HCT116 (cell line): ENCODE results near the gene SEC31A. TPM values are rescaled to one million over a fixed set of nuclear protein-coding genes. Genes with fewer than 3 reads are reported as not detected.
A peak's percentile ranks its signal among the peaks of the same experiment; 100 is the strongest.

Source experiments
- ATAC-seq: fragments of 200-7000 bp; cut with Tn5 transposase; 2 replicates; pipeline ENCODE4 v1.9.1; 2020; ENCODE audit warnings: mild to moderate bottlenecking, moderate library complexity
- BruUV-seq: library from RNA; stranded (reverse); fragments of 400-500 nt; replicated peaks from 2 replicates; lab custom pipeline; 2021; lab: Mats Ljungman, UMichigan
- CTCF ChIA-PET: fragments of 300-600 bp; sonication (Branson Sonifier 250); formaldehyde crosslinking; loops from one replicate; lab custom pipeline; 2021; ENCODE audit warnings: antibody characterized with exemption; lab: Charles Lee
- POLR2A ChIA-PET: fragments of 300-600, 350-600 bp; sonication (Branson Sonifier 250); formaldehyde crosslinking; loops from one replicate; lab custom pipeline; 2021; ENCODE audit warnings: antibody characterized with exemption; lab: Charles Lee
- RAD21 ChIA-PET, 2 experiments: fragments of 300-600 bp; sonication (Branson Sonifier 250); formaldehyde crosslinking; loops; one replicate each; lab custom pipeline; 2023; ENCODE audit warnings: low total read pairs in 2 of 2; ENCODE audit not compliant: uncharacterized antibody in 2 of 2, unreplicated experiment in 2 of 2, low non-redundant PET in 1 of 2; lab: Charles Lee
- DNase-seq: peaks from one replicate; pipeline ENCODE4 v3.0.0-alpha.2; 2010; ENCODE audit warnings: low read depth, low spot score
- H2AFZ ChIP-seq: fragments of 200-600 bp; shearing (Covaris generic), sonication (generic); 2 replicates; pipeline ENCODE4 v1.6.1; 2017; ENCODE audit warnings: low read depth, mixed run types, mixed read lengths, antibody characterized with exemption, low read length; ENCODE audit not compliant: poor library complexity, severe bottlenecking
- H3K27ac ChIP-seq: 2 replicates; pipeline ENCODE4 v1.5.1; 2012; ENCODE audit warnings: low read depth, low read length
- H3K27me3 ChIP-seq: fragments of 200-600 bp; sonication (generic); 2 replicates; pipeline ENCODE4 v1.6.1; 2016; ENCODE audit warnings: mixed run types, low read length, mixed read lengths; ENCODE audit not compliant: insufficient read depth
- H3K36me3 ChIP-seq, 2 experiments: fragments of 200-500 bp in 1 of 2; fragments of 200-600 bp in 1 of 2; sonication (Bioruptor generic) in 1 of 2; sonication (generic) in 1 of 2; 2 replicates each; pipeline versions ENCODE4 v1.5.1 to v1.6.1; 2014 to 2016; ENCODE audit warnings: low read length in 2 of 2, inconsistent platforms in 1 of 2, mixed read lengths in 1 of 2, mixed run types in 1 of 2; ENCODE audit not compliant: insufficient read depth in 2 of 2, control insufficient read depth in 1 of 2
- H3K4me1 ChIP-seq, 2 experiments: fragments of 200-600 bp in 1 of 2; sonication (generic) in 1 of 2; 2 replicates each; pipeline versions ENCODE4 v1.5.1 to v1.6.1; 2012 to 2017; ENCODE audit warnings: low read length in 2 of 2, inconsistent platforms in 1 of 2, mild to moderate bottlenecking in 1 of 2, mixed read lengths in 1 of 2, mixed run types in 1 of 2, moderate library complexity in 1 of 2; ENCODE audit not compliant: insufficient read depth in 2 of 2, control insufficient read depth in 1 of 2
- H3K4me2 ChIP-seq: fragments of 200-600 bp; sonication (generic); 2 replicates; pipeline ENCODE4 v1.6.1; 2017; ENCODE audit warnings: mixed run types, low read length, mixed read lengths
- H3K4me3 ChIP-seq, 2 experiments: fragments of 200-600 bp in 1 of 2; sonication (generic) in 1 of 2; replicated peaks in 1 of 2; 2 replicates each; pipeline ENCODE4 v1.5.1; 2011 to 2016; ENCODE audit warnings: low read length in 2 of 2, control low read depth in 1 of 2, low read depth in 1 of 2, mild to moderate bottlenecking in 1 of 2, mixed read lengths in 1 of 2, mixed run types in 1 of 2
- H3K79me2 ChIP-seq: fragments of 200-600 bp; sonication (generic); 2 replicates; pipeline ENCODE4 v1.6.1; 2017; ENCODE audit warnings: mild to moderate bottlenecking, mixed run types, low read length, moderate library complexity, mixed read lengths; ENCODE audit not compliant: insufficient read depth
- H3K9ac ChIP-seq: fragments of 200-600 bp; sonication (generic); 2 replicates; pipeline ENCODE4 v1.6.1; 2016; ENCODE audit warnings: low read length, mixed read lengths
- H3K9me2 ChIP-seq: fragments of 200-600 bp; sonication (generic), shearing (Covaris generic); 2 replicates; pipeline ENCODE4 v1.6.1; 2017; ENCODE audit warnings: mixed run types, mild to moderate bottlenecking, moderate library complexity; ENCODE audit not compliant: insufficient read depth
- H3K9me3 ChIP-seq, 2 experiments: fragments of 200-500 bp in 1 of 2; fragments of 200-600 bp in 1 of 2; sonication (Bioruptor generic) in 1 of 2; sonication (generic) in 1 of 2; 2 replicates each; pipeline ENCODE4 v1.6.1; 2014 to 2017; ENCODE audit warnings: low read length in 2 of 2, mixed read lengths in 2 of 2, inconsistent platforms in 1 of 2, low read depth in 1 of 2, mild to moderate bottlenecking in 1 of 2, mixed run types in 1 of 2, moderate library complexity in 1 of 2; ENCODE audit not compliant: control insufficient read depth in 1 of 2, insufficient read depth in 1 of 2
- H4K20me1 ChIP-seq: fragments of 200-600 bp; sonication (generic), shearing (Covaris generic); 2 replicates; pipeline ENCODE4 v1.6.1; 2017; ENCODE audit warnings: mixed run types, mild to moderate bottlenecking, moderate library complexity; ENCODE audit not compliant: insufficient read depth
- EGR1 ChIP-seq: IDR thresholded peaks from 2 replicates; pipeline ENCODE4 v1.6.1; 2012; ENCODE audit warnings: low read depth
- EZH2 ChIP-seq: fragments of 200-600 bp; sonication (generic); IDR thresholded peaks from 2 replicates; pipeline ENCODE4 v1.6.1; 2017; ENCODE audit warnings: antibody characterized with exemption, mixed run types
- EZH2phosphoT487 ChIP-seq: fragments of 200-600 bp; IDR thresholded peaks from 2 replicates; pipeline ENCODE4 v1.6.1; 2018; ENCODE audit warnings: antibody characterized with exemption, borderline replicate concordance
- FOSL1 ChIP-seq: IDR thresholded peaks from 2 replicates; pipeline ENCODE4 v1.6.1; 2012; ENCODE audit warnings: low read depth
- POLR2AphosphoS5 ChIP-seq: IDR thresholded peaks from 2 replicates; pipeline ENCODE4 v1.6.1; 2011; ENCODE audit warnings: mild to moderate bottlenecking, low read depth, low read length, moderate library complexity
- RAD21 ChIP-seq: IDR thresholded peaks from 2 replicates; pipeline ENCODE4 v1.6.1; 2012; ENCODE audit warnings: low read depth, mild to moderate bottlenecking
- SRF ChIP-seq: IDR thresholded peaks from 2 replicates; pipeline ENCODE4 v1.6.1; 2012; ENCODE audit warnings: low read depth
- TCF7L2 ChIP-seq: IDR thresholded peaks from 2 replicates; pipeline ENCODE4 v1.7.0; 2011; ENCODE audit warnings: borderline replicate concordance, inconsistent platforms; ENCODE audit not compliant: insufficient read depth, insufficient read length; ENCODE audit errors: extremely low read depth
- intact Hi-C: fragments of 100-400 bp; cut with micrococcal nuclease; formaldehyde crosslinking; loops from 2 replicates; pipeline ENCODE4 v1.10.0; 2022
- total RNA-seq: library from RNA; stranded (reverse); gene quantifications from one replicate; pipeline ENCODE4 v1.2.1, GENCODE V29; 2021; ENCODE audit not compliant: unreplicated experiment
- TF ChIP-seq, protein P1 (sequence below), 3 experiments: fragments of 200-600 bp in 1 of 3; sonication (generic) in 1 of 3; IDR thresholded peaks in 2 of 3; conservative IDR thresholded peaks in 1 of 3; 2 replicates each; pipeline ENCODE4 v1.5.1; 2012 to 2017; ENCODE audit warnings: low read depth in 2 of 3, low read length in 2 of 3, antibody characterized with exemption in 1 of 3, borderline replicate concordance in 1 of 3, control low read depth in 1 of 3, mild to moderate bottlenecking in 1 of 3, mixed read lengths in 1 of 3, mixed run types in 1 of 3, moderate library complexity in 1 of 3; ENCODE audit not compliant: insufficient read depth in 1 of 3

Gene SEC31A
- total RNA-seq, 1 experiment from 2014 or later = 78.5 TPM

- Histone ChIP-seq H3K27ac (peak overlapping the region; percentile 87), H3K4me2 (peak overlapping the region; percentile 90), H3K4me3 (peak overlapping the region; percentile 93 to 95), H3K36me3 (peaks cover 28 to 31% of the 10 kb centered on the region in 2 experiments), H3K9ac (peak overlapping the region; percentile 95), H4K20me1 (peaks cover 18% of the 10 kb centered on the region; the same call in 1 of the 2 replicates), H3K27me3 (no peaks in the 10 kb centered on the region), H3K4me1 (peaks cover 6 to 16% of the 10 kb centered on the region in 2 experiments; a peak in 3 of 4 replicates), H3K9me3 (no peaks in the 10 kb centered on the region), H3K9me2 (no peaks in the 10 kb centered on the region), H3K79me2 (peaks cover 74% of the 10 kb centered on the region), H2AFZ (no peak overlapping the region)
- TF ChIP-seq SRF = no peak
- no peak for TF ChIP-seq POLR2AphosphoS5
- TF ChIP-seq EZH2 = no peak
- TF ChIP-seq FOSL1 = no peak
- TF ChIP-seq RAD21 = no peak
- TF ChIP-seq EGR1 = no peak
- ATAC-seq (no peak), DNase-seq (no peak)
- RAD21 ChIA-PET = interaction anchor here in 1 of 2 experiments (0.7 kb wide), 1 partner anchor 111 kb away, joined by 3 read pairs; the partner anchor contains the start of gene LIN54
- CTCF ChIA-PET = no interaction called here
- no TSS peak for BruUV-seq
- POLR2A ChIA-PET = interaction anchor here (1.2 to 2.6 kb wide), 5 partner anchors 8 to 470 kb away, joined by 3 to 12 read pairs (median 9); partner anchors contain the start of genes COPS4 and SEC31A
- intact Hi-C loops = loop anchor here (1.0 to 5.0 kb wide), 4 partner anchors 111 to 383 kb away; partner anchors contain the start of genes COPS4, COQ2 and LIN54
These were observed 8.6 kb upstream of the SEC31A start for GRCh38 chr4:82899374-82900065.

GRCh38 chr4:82898322-82899243, 7.6 kb upstream of the SEC31A start:
- BruUV-seq = no TSS peak
- ChIA-PET CTCF (no interaction called here), POLR2A (interaction anchor here (1.7 to 2.6 kb wide), 2 partner anchors 9 to 113 kb away, joined by 3 to 9 read pairs; partner anchors contain the start of gene SEC31A), RAD21 (no interaction called here)
- peaks cover 83% of the 10 kb centered on the region for H3K79me2 ChIP-seq
- no peak for DNase-seq
- H3K27me3 ChIP-seq = no peaks in the 10 kb centered on the region
- intact Hi-C loops = no loop called here
- peak overlapping the region; percentile 87; the same call in 1 of the 2 replicates for H3K27ac ChIP-seq
- H2AFZ ChIP-seq = no peak overlapping the region
- peak overlapping the region; percentile 93 to 95 for H3K4me3 ChIP-seq
- H3K36me3 ChIP-seq = peaks cover 38 to 41% of the 10 kb centered on the region in 2 experiments
- peak overlapping the region; percentile 95 for H3K9ac ChIP-seq
- no peaks in the 10 kb centered on the region for H3K9me2 ChIP-seq
- H3K9me3 ChIP-seq = no peaks in the 10 kb centered on the region
- peaks cover 6 to 16% of the 10 kb centered on the region in 2 experiments; a peak in 3 of 4 replicates for H3K4me1 ChIP-seq
- peak overlapping the region; percentile 90 for H3K4me2 ChIP-seq
- TF ChIP-seq, protein P1, sequence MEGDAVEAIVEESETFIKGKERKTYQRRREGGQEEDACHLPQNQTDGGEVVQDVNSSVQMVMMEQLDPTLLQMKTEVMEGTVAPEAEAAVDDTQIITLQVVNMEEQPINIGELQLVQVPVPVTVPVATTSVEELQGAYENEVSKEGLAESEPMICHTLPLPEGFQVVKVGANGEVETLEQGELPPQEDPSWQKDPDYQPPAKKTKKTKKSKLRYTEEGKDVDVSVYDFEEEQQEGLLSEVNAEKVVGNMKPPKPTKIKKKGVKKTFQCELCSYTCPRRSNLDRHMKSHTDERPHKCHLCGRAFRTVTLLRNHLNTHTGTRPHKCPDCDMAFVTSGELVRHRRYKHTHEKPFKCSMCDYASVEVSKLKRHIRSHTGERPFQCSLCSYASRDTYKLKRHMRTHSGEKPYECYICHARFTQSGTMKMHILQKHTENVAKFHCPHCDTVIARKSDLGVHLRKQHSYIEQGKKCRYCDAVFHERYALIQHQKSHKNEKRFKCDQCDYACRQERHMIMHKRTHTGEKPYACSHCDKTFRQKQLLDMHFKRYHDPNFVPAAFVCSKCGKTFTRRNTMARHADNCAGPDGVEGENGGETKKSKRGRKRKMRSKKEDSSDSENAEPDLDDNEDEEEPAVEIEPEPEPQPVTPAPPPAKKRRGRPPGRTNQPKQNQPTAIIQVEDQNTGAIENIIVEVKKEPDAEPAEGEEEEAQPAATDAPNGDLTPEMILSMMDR (IDR thresholded peaks at IDR 0.05 in 2 of 3, conservative IDR thresholded peaks at IDR 0.05 in 1 of 3; ENCODE audit: borderline replicate concordance in 1 of 3, insufficient read depth in 1 of 3, low read depth in 2 of 3, low read length in 2 of 3) = peak in 1 of 3 experiments; percentile 24; a peak in 2 of 6 replicates
- TF ChIP-seq TCF7L2 (no peak), EZH2phosphoT487 (no peak)
- ATAC-seq = no peak
- peaks cover 18% of the 10 kb centered on the region; the same call in 1 of the 2 replicates for H4K20me1 ChIP-seq
